SK-N-SH (cell line): ENCODE data around the gene MYO19.

ENCODE experiments used
- CHD2 ChIP-seq: fragments of 150-350 bp; IDR thresholded peaks from 2 replicates; pipeline ENCODE4 v1.6.1; 2018; ENCODE audit warnings: low read length; ENCODE audit not compliant: partially characterized antibody
- EZH2phosphoT487 ChIP-seq: fragments of 200-600 bp; sonication (generic); IDR thresholded peaks from 2 replicates; pipeline ENCODE4 v1.6.1; 2017; ENCODE audit warnings: low read depth, mixed run types, mild to moderate bottlenecking, antibody characterized with exemption, moderate library complexity, borderline replicate concordance
- FOSL2 ChIP-seq: IDR thresholded peaks from 2 replicates; pipeline ENCODE4 v1.4.0; 2012; ENCODE audit warnings: low read depth, mild to moderate bottlenecking, moderate library complexity, borderline replicate concordance
- GABPA ChIP-seq: IDR thresholded peaks from 2 replicates; pipeline ENCODE4 v1.4.0; 2012; ENCODE audit warnings: low read depth, mild to moderate bottlenecking
- GATA2 ChIP-seq: sonication (generic); formaldehyde crosslinking; IDR thresholded peaks from 2 replicates; pipeline ENCODE4 v1.5.0; 2020; ENCODE audit warnings: mild to moderate bottlenecking, missing genetic modification reagents
- NFIC ChIP-seq: IDR thresholded peaks from 2 replicates; pipeline ENCODE4 v1.4.0; 2012; ENCODE audit warnings: borderline replicate concordance
- POLR2AphosphoS5 ChIP-seq: IDR thresholded peaks from 2 replicates; pipeline ENCODE4 v1.6.1; 2012; ENCODE audit warnings: low read depth, low read length
- RAD21 ChIP-seq: IDR thresholded peaks from 2 replicates; pipeline ENCODE4 v1.6.1; 2012; ENCODE audit warnings: mild to moderate bottlenecking, low read length
- RFX5 ChIP-seq: IDR thresholded peaks from 2 replicates; pipeline ENCODE4 v1.6.1; 2012; ENCODE audit warnings: mild to moderate bottlenecking, improper control_type of control experiment, low read length
- TF ChIP-seq, protein P1 (sequence below): fragments of 200-600 bp; sonication (generic); IDR thresholded peaks from 2 replicates; pipeline ENCODE4 v1.6.1; 2017; ENCODE audit warnings: antibody characterized with exemption, mild to moderate bottlenecking, moderate library complexity

DNA sequence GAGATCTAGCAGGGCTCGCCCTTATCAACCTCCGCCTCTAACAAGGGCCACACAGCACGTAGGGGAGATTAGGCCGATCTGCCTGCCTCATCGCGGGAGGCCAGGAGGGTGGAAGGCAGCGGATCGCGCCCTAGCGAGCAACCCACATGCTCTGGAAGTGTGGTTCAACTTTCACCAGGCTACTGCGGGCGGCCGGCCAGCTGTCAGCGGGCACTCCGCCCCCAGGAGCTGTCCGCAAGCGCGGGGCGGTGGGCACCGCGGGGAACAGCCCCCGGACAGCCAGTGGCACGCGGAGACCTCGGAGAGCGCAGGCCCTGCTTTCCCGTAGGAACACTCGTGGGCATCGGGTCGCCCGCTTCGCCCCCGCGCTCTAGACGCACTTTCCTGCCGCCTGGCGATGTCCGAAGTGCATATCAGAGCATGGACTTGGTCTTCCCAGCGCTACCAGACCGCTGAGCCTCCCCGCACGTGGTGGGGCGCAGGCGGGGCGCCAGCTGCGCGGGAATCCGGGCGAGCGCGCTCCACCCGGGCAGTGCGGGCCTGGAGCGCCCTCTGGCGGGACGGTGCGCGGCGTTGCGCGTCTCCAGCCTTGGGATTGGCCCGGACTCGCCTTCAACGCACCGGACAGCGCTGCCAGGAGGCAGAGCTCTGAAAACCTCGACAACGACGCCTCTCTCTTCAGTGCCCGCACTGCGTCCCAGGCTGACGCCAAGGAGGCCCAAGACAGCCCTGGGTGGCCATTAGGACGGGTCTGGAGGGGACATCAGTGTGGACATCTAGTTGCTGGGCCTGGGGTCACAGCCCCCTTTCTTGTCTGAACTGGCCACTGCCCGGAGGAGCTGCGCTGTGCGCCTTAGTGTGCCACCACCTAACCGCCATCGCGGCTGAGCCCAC lies 51.8 kb downstream of the MYO19 start:
- TF ChIP-seq EZH2phosphoT487 (no peak), RAD21 (peak; percentile 83), RFX5 (no peak), FOSL2 (no peak), CHD2 (peak; percentile 63), GATA2 (no peak), NFIC (no peak; the same call in 1 of the 2 replicates), POLR2AphosphoS5 (no peak), GABPA (no peak)
- TF ChIP-seq, protein P1, sequence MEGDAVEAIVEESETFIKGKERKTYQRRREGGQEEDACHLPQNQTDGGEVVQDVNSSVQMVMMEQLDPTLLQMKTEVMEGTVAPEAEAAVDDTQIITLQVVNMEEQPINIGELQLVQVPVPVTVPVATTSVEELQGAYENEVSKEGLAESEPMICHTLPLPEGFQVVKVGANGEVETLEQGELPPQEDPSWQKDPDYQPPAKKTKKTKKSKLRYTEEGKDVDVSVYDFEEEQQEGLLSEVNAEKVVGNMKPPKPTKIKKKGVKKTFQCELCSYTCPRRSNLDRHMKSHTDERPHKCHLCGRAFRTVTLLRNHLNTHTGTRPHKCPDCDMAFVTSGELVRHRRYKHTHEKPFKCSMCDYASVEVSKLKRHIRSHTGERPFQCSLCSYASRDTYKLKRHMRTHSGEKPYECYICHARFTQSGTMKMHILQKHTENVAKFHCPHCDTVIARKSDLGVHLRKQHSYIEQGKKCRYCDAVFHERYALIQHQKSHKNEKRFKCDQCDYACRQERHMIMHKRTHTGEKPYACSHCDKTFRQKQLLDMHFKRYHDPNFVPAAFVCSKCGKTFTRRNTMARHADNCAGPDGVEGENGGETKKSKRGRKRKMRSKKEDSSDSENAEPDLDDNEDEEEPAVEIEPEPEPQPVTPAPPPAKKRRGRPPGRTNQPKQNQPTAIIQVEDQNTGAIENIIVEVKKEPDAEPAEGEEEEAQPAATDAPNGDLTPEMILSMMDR, result peak; percentile 84
